Endothelial cell of umbilical vein (primary cell): Measurements from ENCODE around the gene DLX1. TPM values are rescaled to one million over a fixed set of nuclear protein-coding genes. Genes with fewer than 3 reads are reported as not detected.

Source experiments
- BruUV-seq: library from RNA; stranded (reverse); fragments of 400-500 nt; replicated peaks from 2 replicates; lab custom pipeline; 2021; lab: Mats Ljungman, UMichigan
- CTCF ChIA-PET: fragments of 300-600, 350-600 bp; sonication (Branson Sonifier 250); formaldehyde crosslinking; loops from one replicate; lab custom pipeline; 2021; ENCODE audit warnings: antibody characterized with exemption, inconsistent platforms; lab: Charles Lee
- POLR2A ChIA-PET: fragments of 300-600, 350-600 bp; sonication (Branson Sonifier 250); formaldehyde crosslinking; loops from one replicate; lab custom pipeline; 2021; ENCODE audit warnings: antibody characterized with exemption, inconsistent platforms; lab: Charles Lee
- DNase-seq: peaks from one replicate; pipeline ENCODE4 v3.0.0-alpha.2; 2011; ENCODE audit warnings: low read depth, low spot score
- FAIRE-seq: peaks from 2 replicates; lab custom pipeline; 2011; peaks lifted over from hg19 to GRCh38; lab: Jason Lieb, UNC
- H2AFZ ChIP-seq: 2 replicates; pipeline ENCODE4 v1.6.0; 2012; ENCODE audit warnings: low read depth, low read length, control low read depth, inconsistent platforms
- H3K27ac ChIP-seq: 2 replicates; pipeline ENCODE4 v1.5.1; 2011; ENCODE audit warnings: low read depth, mild to moderate bottlenecking, control low read depth, low read length, moderate library complexity; ENCODE audit not compliant: insufficient read depth
- H3K27me3 ChIP-seq, 2 experiments: 2 replicates each; pipeline versions ENCODE4 v1.6.0 to v1.6.1; 2011; ENCODE audit warnings: low read length in 2 of 2, mixed read lengths in 1 of 2; ENCODE audit not compliant: control insufficient read depth in 2 of 2, insufficient read depth in 2 of 2
- H3K36me3 ChIP-seq, 2 experiments: 2 replicates in 1 of 2; 3 replicates in 1 of 2; pipeline ENCODE4 v1.5.1; 2011; ENCODE audit warnings: low read length in 2 of 2, mild to moderate bottlenecking in 1 of 2, moderate library complexity in 1 of 2; ENCODE audit not compliant: control insufficient read depth in 2 of 2, insufficient read depth in 2 of 2; ENCODE audit errors: extremely low read depth in 1 of 2
- H3K4me1 ChIP-seq: 3 replicates; pipeline ENCODE4 v1.5.1; 2011; ENCODE audit warnings: mild to moderate bottlenecking, low read length; ENCODE audit not compliant: control insufficient read depth, insufficient read depth; ENCODE audit errors: extremely low read depth
- H3K4me2 ChIP-seq: 2 replicates; pipeline ENCODE4 v1.6.1; 2011; ENCODE audit warnings: low read length, control low read depth, mixed read lengths; ENCODE audit not compliant: insufficient read depth
- H3K4me3 ChIP-seq, 3 experiments: fragments of 200-600 bp in 1 of 3; sonication (generic), shearing (Covaris generic) in 1 of 3; replicated peaks in 1 of 3; 2 replicates each; pipeline ENCODE4 v1.5.1; 2011 to 2016; ENCODE audit warnings: control low read depth in 3 of 3, low read length in 3 of 3, mild to moderate bottlenecking in 2 of 3, inconsistent platforms in 1 of 3, low read depth in 1 of 3, moderate library complexity in 1 of 3; ENCODE audit not compliant: insufficient read depth in 1 of 3
- H3K79me2 ChIP-seq: 2 replicates; pipeline ENCODE4 v1.6.0; 2012; ENCODE audit warnings: low read length, inconsistent platforms; ENCODE audit not compliant: control insufficient read depth, insufficient read depth
- H3K9ac ChIP-seq: replicated peaks from 2 replicates; pipeline ENCODE3; 2011; ENCODE audit warnings: low read length, control low read depth; ENCODE audit not compliant: insufficient read depth; ENCODE audit errors: extremely low read depth
- H3K9me1 ChIP-seq: replicated peaks from 3 replicates; pipeline ENCODE4 v1.6.0; 2011; ENCODE audit warnings: mild to moderate bottlenecking, low read length; ENCODE audit not compliant: control insufficient read depth, insufficient read depth; ENCODE audit errors: extremely low read depth
- H3K9me3 ChIP-seq: replicated peaks from 2 replicates; pipeline ENCODE4 v1.5.1; 2012; ENCODE audit warnings: low read length, inconsistent platforms; ENCODE audit not compliant: control insufficient read depth, insufficient read depth
- H4K20me1 ChIP-seq: replicated peaks from 2 replicates; pipeline ENCODE3; 2011; ENCODE audit warnings: mild to moderate bottlenecking, low read length; ENCODE audit not compliant: control insufficient read depth, insufficient read depth; ENCODE audit errors: extremely low read depth
- EZH2 ChIP-seq: IDR thresholded peaks from 2 replicates; pipeline ENCODE4 v1.6.1; 2012; ENCODE audit warnings: borderline replicate concordance, low read depth, mild to moderate bottlenecking, moderate library complexity, low read length, inconsistent platforms; ENCODE audit not compliant: severe bottlenecking
- FOS ChIP-seq: IDR thresholded peaks from 2 replicates; pipeline ENCODE4 v1.6.1; 2011; ENCODE audit warnings: mild to moderate bottlenecking, low read length, moderate library complexity, borderline replicate concordance; ENCODE audit not compliant: insufficient read depth
- GATA2 ChIP-seq: IDR thresholded peaks from 2 replicates; pipeline ENCODE4 v1.7.0; 2011; ENCODE audit warnings: low read depth, mild to moderate bottlenecking, moderate library complexity, mixed read lengths, low read length; ENCODE audit not compliant: insufficient read length, insufficient read depth
- JUN ChIP-seq: IDR thresholded peaks from 2 replicates; pipeline ENCODE4 v1.6.1; 2011; ENCODE audit warnings: borderline replicate concordance, low read depth; ENCODE audit not compliant: insufficient read length, insufficient read depth
- MAX ChIP-seq: IDR thresholded peaks from 2 replicates; pipeline ENCODE4 v1.6.1; 2011; ENCODE audit not compliant: insufficient read depth, insufficient read length
- MYC ChIP-seq: IDR thresholded peaks from one replicate; pipeline ENCODE4 v1.6.1; 2011; ENCODE audit warnings: mild to moderate bottlenecking, low read depth, low read length
- POLR2A ChIP-seq: IDR thresholded peaks from 2 replicates; pipeline ENCODE4 v1.6.1; 2012; ENCODE audit warnings: low read depth, mild to moderate bottlenecking, control low read depth, low read length
- POLR2AphosphoS5 ChIP-seq: IDR thresholded peaks from 2 replicates; pipeline ENCODE4 v1.6.1; 2012; ENCODE audit warnings: low read depth, mild to moderate bottlenecking, control low read depth, low read length, moderate library complexity; ENCODE audit not compliant: insufficient read depth
- dilution Hi-C: fragments of 300-500 bp; cut with MboI; formaldehyde crosslinking; loops from one replicate; pipeline ENCODE4 v1.15.0; 2019; ENCODE audit warnings: low sequenced_read_pairs; ENCODE audit not compliant: extremely low pct_ligation_motif_present
- intact Hi-C: fragments of 100-400 bp; cut with micrococcal nuclease; formaldehyde crosslinking; loops from one replicate; pipeline ENCODE4 v1.10.0; 2022
- polyA plus RNA-seq, 4 experiments: library from polyadenylated mRNA; depleted of rRNA in 3 of 4; stranded (reverse) in 3 of 4; unstranded in 1 of 4; fragments of >200 nt; gene quantifications; 2 replicates each; pipeline versions ENCODE4 v1.2.1 to v1.2.3, GENCODE V29; 2011 to 2012; ENCODE audit warnings: missing spikeins in 1 of 4
- total RNA-seq: library from RNA; stranded (reverse); gene quantifications from 2 replicates; pipeline ENCODE4 v1.2.3, GENCODE V29; 2021
- TF ChIP-seq, protein P1 (sequence below), 2 donors: IDR thresholded peaks; 1 replicate in 1 of 2; 2 replicates in 1 of 2; pipeline ENCODE4 v1.5.1; 2011; ENCODE audit warnings: low read length in 2 of 2, mild to moderate bottlenecking in 2 of 2, moderate library complexity in 2 of 2, control low read depth in 1 of 2, inconsistent platforms in 1 of 2, low read depth in 1 of 2; ENCODE audit not compliant: insufficient read depth in 1 of 2; ENCODE audit errors: extremely low read depth in 1 of 2

DLX1 gene
- total and polyA plus RNA-seq, 2 donors (not counting 3 experiments of a cell fraction or from before 2014, with no cell fraction given), result 0.12 TPM; not detected in 1

DNA sequence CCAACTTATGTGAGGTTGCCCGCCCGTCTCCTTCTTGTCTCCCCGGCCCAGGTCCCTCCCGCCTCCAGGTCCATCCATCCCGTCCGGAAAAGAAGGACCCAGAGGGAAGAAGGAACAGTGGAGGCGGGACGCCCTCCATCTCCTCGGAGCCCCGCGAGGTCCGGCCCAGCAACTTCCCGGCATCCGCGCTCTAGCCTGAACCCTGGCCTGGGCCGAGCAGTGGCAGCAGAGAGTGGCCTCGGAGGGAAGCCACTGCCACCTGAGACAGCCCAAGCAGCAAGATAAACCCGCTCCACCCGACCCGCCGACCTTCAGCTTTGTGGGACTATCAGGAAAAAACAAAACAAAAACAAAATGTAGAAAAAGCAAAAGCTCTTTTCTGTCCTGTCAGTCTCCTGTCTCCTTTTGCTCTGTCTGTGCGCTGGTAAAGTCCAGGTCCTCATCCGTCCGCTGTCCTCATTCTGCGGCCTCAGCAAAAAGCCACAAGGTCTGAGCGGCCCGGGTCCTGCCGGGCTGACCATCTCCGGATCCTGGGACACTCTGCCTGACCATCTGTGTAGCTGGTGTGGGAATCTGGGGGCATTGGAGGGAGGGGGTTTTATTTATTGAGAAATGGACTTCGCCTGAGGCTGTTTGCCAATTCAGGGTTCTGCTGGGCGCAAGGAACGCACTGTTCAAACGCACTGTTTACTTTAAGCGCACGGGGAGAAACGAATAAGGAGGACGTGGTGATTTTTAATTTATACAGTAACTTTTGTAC is 3.1 kb downstream of the DLX1 start:
- Histone ChIP-seq H3K4me2 (no peak overlapping the region), H3K79me2 (no peaks in the 10 kb centered on the region), H2AFZ (no peak overlapping the region), H4K20me1 (no peaks in the 10 kb centered on the region), H3K4me3 (no peak overlapping the region), H3K27ac (no peak overlapping the region), H3K9me3 (no peaks in the 10 kb centered on the region), H3K9ac (no peak overlapping the region), H3K4me1 (peaks cover 20% of the 10 kb centered on the region), H3K36me3 (no peaks in the 10 kb centered on the region), H3K27me3 (peaks cover 89 to 100% of the 10 kb centered on the region in 2 experiments), H3K9me1 (no peaks in the 10 kb centered on the region)
- TF ChIP-seq JUN (no peak), POLR2AphosphoS5 (no peak), EZH2 (peak; percentile 93)
- dilution Hi-C loops, result no loop called here
- ChIA-PET CTCF (interaction anchor here (0.9 to 1.9 kb wide), 2 partner anchors 10 to 16 kb away, joined by 3 to 6 read pairs; no protein-coding TSS in a partner anchor), POLR2A (no interaction called here)
- no peak for DNase-seq
- intact Hi-C loops, result no loop called here
- BruUV-seq, result no TSS peak
- FAIRE-seq, result no peak

DNA sequence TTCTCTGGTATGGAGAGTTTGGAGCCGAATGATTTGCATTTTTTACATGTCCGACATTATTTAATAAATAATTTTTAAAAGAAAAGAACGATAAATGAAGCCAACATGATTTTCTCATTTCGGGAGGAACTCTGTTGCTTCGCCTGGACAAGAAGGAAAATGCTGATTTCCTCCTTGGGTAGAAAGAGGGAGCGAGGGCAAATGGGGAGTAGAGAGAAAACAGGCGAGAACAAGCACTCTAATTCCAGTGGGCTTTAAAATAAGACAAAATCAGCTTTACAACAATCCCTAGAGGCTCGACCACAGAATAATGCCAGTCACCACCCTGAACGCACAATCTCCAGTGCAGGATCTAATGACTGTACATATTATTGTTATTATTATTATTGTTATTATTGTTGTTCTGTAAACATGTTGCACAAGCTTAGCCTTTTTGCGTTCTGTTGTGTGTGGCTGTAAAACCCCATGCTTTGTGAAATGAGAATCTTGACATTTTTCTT is 3.7 kb downstream of the DLX1 start:
- Histone ChIP-seq H3K9me3 (no peaks in the 10 kb centered on the region), H3K4me3 (no peak overlapping the region), H3K27ac (no peak overlapping the region), H3K4me1 (peaks cover 19% of the 10 kb centered on the region), H3K9ac (no peak overlapping the region), H3K4me2 (no peak overlapping the region), H3K27me3 (peaks cover 88 to 100% of the 10 kb centered on the region in 2 experiments), H3K36me3 (no peaks in the 10 kb centered on the region), H3K9me1 (no peaks in the 10 kb centered on the region), H2AFZ (no peak overlapping the region), H3K79me2 (no peaks in the 10 kb centered on the region), H4K20me1 (no peaks in the 10 kb centered on the region)
- DNase-seq (no peak), FAIRE-seq (no peak)
- ChIA-PET POLR2A (no interaction called here), CTCF (interaction anchor here (0.9 to 1.9 kb wide), 2 partner anchors 10 to 15 kb away, joined by 3 to 6 read pairs; no protein-coding TSS in a partner anchor)
- intact Hi-C loops (no loop called here), dilution Hi-C loops (no loop called here)
- BruUV-seq, result no TSS peak
- TF ChIP-seq MAX (no peak), JUN (no peak), MYC (no peak), POLR2AphosphoS5 (no peak), GATA2 (no peak), POLR2A (no peak), EZH2 (no peak), FOS (no peak)
- TF ChIP-seq, protein P1, sequence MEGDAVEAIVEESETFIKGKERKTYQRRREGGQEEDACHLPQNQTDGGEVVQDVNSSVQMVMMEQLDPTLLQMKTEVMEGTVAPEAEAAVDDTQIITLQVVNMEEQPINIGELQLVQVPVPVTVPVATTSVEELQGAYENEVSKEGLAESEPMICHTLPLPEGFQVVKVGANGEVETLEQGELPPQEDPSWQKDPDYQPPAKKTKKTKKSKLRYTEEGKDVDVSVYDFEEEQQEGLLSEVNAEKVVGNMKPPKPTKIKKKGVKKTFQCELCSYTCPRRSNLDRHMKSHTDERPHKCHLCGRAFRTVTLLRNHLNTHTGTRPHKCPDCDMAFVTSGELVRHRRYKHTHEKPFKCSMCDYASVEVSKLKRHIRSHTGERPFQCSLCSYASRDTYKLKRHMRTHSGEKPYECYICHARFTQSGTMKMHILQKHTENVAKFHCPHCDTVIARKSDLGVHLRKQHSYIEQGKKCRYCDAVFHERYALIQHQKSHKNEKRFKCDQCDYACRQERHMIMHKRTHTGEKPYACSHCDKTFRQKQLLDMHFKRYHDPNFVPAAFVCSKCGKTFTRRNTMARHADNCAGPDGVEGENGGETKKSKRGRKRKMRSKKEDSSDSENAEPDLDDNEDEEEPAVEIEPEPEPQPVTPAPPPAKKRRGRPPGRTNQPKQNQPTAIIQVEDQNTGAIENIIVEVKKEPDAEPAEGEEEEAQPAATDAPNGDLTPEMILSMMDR (IDR thresholded peaks at IDR 0.05; ENCODE audit: extremely low read depth in 1 of 2, insufficient read depth in 1 of 2, low read depth in 1 of 2, low read length in 2 of 2), result no peak
